H1 (cell line): ENCODE measurements around the gene UQCC3. TPM values are rescaled to one million over a fixed set of nuclear protein-coding genes. Genes with fewer than 3 reads are reported as not detected.
A peak's percentile ranks its signal among the peaks of the same experiment; 100 is the strongest.

Experiments used
- CTBP2 ChIP-seq: IDR thresholded peaks from 2 replicates; pipeline ENCODE4 v1.7.0; 2011; ENCODE audit warnings: borderline replicate concordance, mild to moderate bottlenecking, moderate library complexity, mixed read lengths, low read length; ENCODE audit not compliant: insufficient read depth, insufficient read length
- EZH2 ChIP-seq: fragments of 200-600 bp; sonication (generic); IDR thresholded peaks from 2 replicates; pipeline ENCODE4 v1.7.1; 2012; ENCODE audit warnings: low read depth, mild to moderate bottlenecking, moderate library complexity, low read length, inconsistent platforms; ENCODE audit not compliant: severe bottlenecking
- HDAC2 ChIP-seq, 2 experiments: fragments of 300-600 bp in 1 of 2; sonication (generic) in 1 of 2; IDR thresholded peaks; 2 replicates each; pipeline ENCODE4 v1.6.1; 2011 to 2012; ENCODE audit warnings: low read depth in 2 of 2, low read length in 2 of 2, mild to moderate bottlenecking in 2 of 2, moderate library complexity in 2 of 2, borderline replicate concordance in 1 of 2, inconsistent platforms in 1 of 2
- KDM1A ChIP-seq: fragments of 200-600, 300-600 bp; sonication (generic); IDR thresholded peaks from 2 replicates; pipeline ENCODE4 v1.7.1; 2016; ENCODE audit warnings: mild to moderate bottlenecking, low read length, borderline replicate concordance
- KDM4A ChIP-seq: IDR thresholded peaks from one replicate; pipeline ENCODE4 v1.7.1; 2012; ENCODE audit warnings: low read depth, mild to moderate bottlenecking, moderate library complexity, low read length, inconsistent platforms; ENCODE audit not compliant: severe bottlenecking
- NANOG ChIP-seq: IDR thresholded peaks from 2 replicates; pipeline ENCODE4 v1.6.1; 2011; ENCODE audit warnings: low read length, low read depth, mild to moderate bottlenecking, inconsistent platforms; ENCODE audit not compliant: insufficient read depth, poor library complexity, severe bottlenecking
- POU5F1 ChIP-seq: IDR thresholded peaks from 2 replicates; pipeline ENCODE4 v1.6.1; 2011; ENCODE audit warnings: low read depth, mild to moderate bottlenecking, low read length, moderate library complexity
- polyA plus RNA-seq, 7 experiments: library from polyadenylated mRNA; depleted of rRNA in 3 of 7; stranded (reverse) in 5 of 7; unstranded in 2 of 7; fragments of >200 nt in 5 of 7; fragments of 200-250 nt in 2 of 7; gene quantifications; 1 replicate in 5 of 7; 2 replicates in 1 of 7; 4 replicates in 1 of 7; pipeline versions ENCODE4 v1.2.1 to v1.2.3, GENCODE V29; 2011 to 2013; ENCODE audit warnings: missing spikeins in 2 of 7, mixed read lengths in 2 of 7
- total RNA-seq: library from RNA; stranded (reverse); fragmentation: NEBNext Ultra II Directional; extraction: Animal tissue kit (Norgen Biotek cat#: 25700); gene quantifications from 2 replicates; pipeline ENCODE4 v1.2.1, GENCODE V29; 2021

The UQCC3 gene
- total and polyA plus RNA-seq, 2 of the 8 experiments (the other 6 are each of a cell fraction or from before 2014, with no cell fraction given) = 14.2 to 15.7 TPM

DNA sequence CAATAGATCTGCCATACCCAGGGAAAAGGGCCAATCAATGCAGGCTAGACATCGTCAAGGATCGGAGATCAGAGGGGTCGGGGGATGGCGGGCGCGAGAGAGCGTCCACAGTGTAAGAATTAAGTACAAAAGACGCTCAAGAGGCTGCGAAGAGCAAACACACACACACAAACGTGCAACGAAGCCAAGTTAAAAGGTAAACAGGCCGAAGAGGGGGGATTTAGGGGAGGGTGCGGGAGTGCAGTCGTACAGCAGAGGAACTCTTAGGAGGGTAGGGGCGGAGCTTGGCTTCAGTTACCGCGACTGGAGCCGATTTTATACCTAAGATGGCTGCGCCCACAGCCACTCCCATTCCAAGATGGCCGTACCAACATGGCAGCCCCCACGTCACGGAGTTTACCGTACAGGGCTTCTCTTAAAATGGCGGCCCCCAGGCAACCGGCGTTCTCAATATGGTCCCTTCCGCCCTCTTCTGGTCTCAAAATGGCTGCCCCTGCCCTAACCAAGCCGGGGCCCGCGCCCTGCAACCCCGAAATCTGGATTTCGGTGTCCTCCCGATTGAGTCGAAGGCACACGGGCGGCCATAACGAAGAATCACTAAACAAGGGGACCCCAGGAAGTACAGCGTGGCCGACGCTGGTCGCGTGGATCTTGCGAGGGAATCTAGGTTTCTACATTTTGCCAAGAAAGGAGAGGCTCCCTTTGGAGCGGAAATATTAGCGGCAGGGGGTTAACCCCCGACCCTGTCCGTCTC is 38.0 kb downstream of the UQCC3 start (continued):
- TF ChIP-seq NANOG = peak; percentile 10
- no peak for TF ChIP-seq CTBP2
- no peak; a peak in 1 of 4 replicates for TF ChIP-seq HDAC2 (IDR thresholded peaks at IDR 0.05; ENCODE audit: borderline replicate concordance in 1 of 2, low read depth in 2 of 2, low read length in 2 of 2)
- peak; percentile 40 for TF ChIP-seq KDM4A
- no peak for TF ChIP-seq POU5F1
- TF ChIP-seq EZH2 = no peak
- no peak for TF ChIP-seq KDM1A
- TF ChIP-seq, all 59 proteins: peak for 31
